DND-41 (cell line): Measurements from ENCODE around the gene NEK10.
"Not testable (repeated sequence)": the region's sequence is repeated elsewhere in the genome, so short reads cannot be mapped to it uniquely, and the experiment has no call there.

Experiments used
- ATAC-seq: fragments of 200-7000 bp; cut with Tn5 transposase; 3 replicates; pipeline ENCODE4 v1.9.1; 2021; ENCODE audit warnings: low read depth; ENCODE audit not compliant: insufficient read depth
- DNase-seq: peaks from one replicate; pipeline ENCODE4 v3.0.0-alpha.2; 2020
- H2AFZ ChIP-seq: 2 replicates; pipeline ENCODE4 v1.6.0; 2012; ENCODE audit warnings: low read depth, low read length
- H3K27ac ChIP-seq: 2 replicates; pipeline ENCODE4 v1.5.1; 2012; ENCODE audit warnings: low read length, inconsistent platforms
- H3K27me3 ChIP-seq: fragments of 200-600 bp; sonication (generic); 2 replicates; pipeline ENCODE4 v1.6.0; 2012; ENCODE audit warnings: low read length, mild to moderate bottlenecking, inconsistent platforms; ENCODE audit not compliant: insufficient read depth, poor library complexity
- H3K36me3 ChIP-seq: 2 replicates; pipeline ENCODE4 v1.5.1; 2012; ENCODE audit warnings: low read length, inconsistent platforms; ENCODE audit not compliant: insufficient read depth
- H3K4me1 ChIP-seq: 2 replicates; pipeline ENCODE4 v1.5.1; 2012; ENCODE audit warnings: mild to moderate bottlenecking, low read length; ENCODE audit not compliant: insufficient read depth
- H3K4me2 ChIP-seq: 2 replicates; pipeline ENCODE4 v1.6.0; 2012; ENCODE audit warnings: mild to moderate bottlenecking, moderate library complexity, low read length, inconsistent platforms; ENCODE audit not compliant: insufficient read depth
- H3K4me3 ChIP-seq, 2 experiments: fragments of 200-600 bp in 1 of 2; shearing (Covaris generic) in 1 of 2; 2 replicates each; pipeline ENCODE4 v1.5.1; 2012 to 2016; ENCODE audit warnings: inconsistent platforms in 2 of 2, low read length in 2 of 2, mild to moderate bottlenecking in 2 of 2, low read depth in 1 of 2, moderate library complexity in 1 of 2
- H3K79me2 ChIP-seq: 2 replicates; pipeline ENCODE4 v1.6.0; 2012; ENCODE audit warnings: low read length, inconsistent platforms; ENCODE audit not compliant: insufficient read depth
- H3K9ac ChIP-seq: 2 replicates; pipeline ENCODE4 v1.6.0; 2012; ENCODE audit warnings: low read depth, mild to moderate bottlenecking, inconsistent platforms, low read length, moderate library complexity
- H3K9me3 ChIP-seq: 2 replicates; pipeline ENCODE4 v1.5.1; 2012; ENCODE audit warnings: low read length, moderate library complexity, mild to moderate bottlenecking, inconsistent platforms; ENCODE audit not compliant: insufficient read depth, severe bottlenecking
- H4K20me1 ChIP-seq: 2 replicates; pipeline ENCODE4 v1.6.0; 2012; ENCODE audit warnings: low read length; ENCODE audit not compliant: insufficient read depth
- CTCF ChIP-seq: IDR thresholded peaks from 2 replicates; pipeline ENCODE4 v1.5.1; 2012; ENCODE audit warnings: borderline replicate concordance, low read length, moderate library complexity, mild to moderate bottlenecking; ENCODE audit not compliant: poor library complexity, severe bottlenecking; ENCODE audit errors: extremely low read depth
- EZH2 ChIP-seq: IDR thresholded peaks from 3 replicates; pipeline ENCODE4 v1.6.1; 2012; ENCODE audit warnings: borderline replicate concordance, low read depth, mild to moderate bottlenecking, moderate library complexity, low read length, inconsistent platforms; ENCODE audit not compliant: severe bottlenecking

Gene NEK10

GRCh38 chr3:27310688-27311087 is 58.5 kb downstream of the NEK10 start:
- no peak for TF ChIP-seq EZH2
- no peak for TF ChIP-seq CTCF
- Histone ChIP-seq H2AFZ (no peak overlapping the region), H3K4me3 (no peak overlapping the region), H3K27ac (no peak overlapping the region), H3K4me1 (no peaks in the 10 kb centered on the region), H3K27me3 (no peaks in the 10 kb centered on the region), H3K79me2 (no peaks in the 10 kb centered on the region), H3K4me2 (no peak overlapping the region), H3K36me3 (no peaks in the 10 kb centered on the region), H3K9ac (no peak overlapping the region), H4K20me1 (no peaks in the 10 kb centered on the region), H3K9me3 (no peaks in the 10 kb centered on the region)
- peak; percentile 40 for DNase-seq
- peak; percentile 73 for ATAC-seq

- H3K9me3 ChIP-seq, result no peaks in the 10 kb centered on the region
- no peak overlapping the region for H3K4me2 ChIP-seq
- no peaks in the 10 kb centered on the region for H4K20me1 ChIP-seq
- no peak overlapping the region for H3K27ac ChIP-seq
- H3K79me2 ChIP-seq, result no peaks in the 10 kb centered on the region
- H3K4me1 ChIP-seq, result no peaks in the 10 kb centered on the region
- no peak overlapping the region for H2AFZ ChIP-seq
- no peaks in the 10 kb centered on the region for H3K36me3 ChIP-seq
- no peak overlapping the region for H3K4me3 ChIP-seq
- ATAC-seq, result no peak
- DNase-seq, result no peak
- no peaks in the 10 kb centered on the region for H3K27me3 ChIP-seq
- H3K9ac ChIP-seq, result no peak overlapping the region
- TF ChIP-seq EZH2 (no peak), CTCF (no peak)
Measured at GRCh38 chr3:27307566-27307965, 61.6 kb downstream of the NEK10 start.

- H3K4me1 ChIP-seq, result no peaks in the 10 kb centered on the region
- ATAC-seq (no peak), DNase-seq (no peak)
- H3K9me3 ChIP-seq, result peaks cover 12% of the 10 kb centered on the region
- H3K4me3 ChIP-seq, result no peak overlapping the region
- no peak overlapping the region for H2AFZ ChIP-seq
- H3K79me2 ChIP-seq, result no peaks in the 10 kb centered on the region
- no peaks in the 10 kb centered on the region for H3K36me3 ChIP-seq
- no peak for TF ChIP-seq CTCF
- no peak for TF ChIP-seq EZH2
- H3K9ac ChIP-seq, result no peak overlapping the region
- no peaks in the 10 kb centered on the region for H4K20me1 ChIP-seq
- H3K27me3 ChIP-seq, result no peaks in the 10 kb centered on the region
- no peak overlapping the region for H3K4me2 ChIP-seq
- H3K27ac ChIP-seq, result no peak overlapping the region
Measured at GRCh38 chr3:27302891-27303290, 66.3 kb downstream of the NEK10 start.

GRCh38 chr3:27298981-27299380 is 70.2 kb downstream of the NEK10 start:
- DNase-seq, H3K4me1 ChIP-seq, H3K27me3 ChIP-seq, H3K4me2 ChIP-seq, H3K9ac ChIP-seq, H4K20me1 ChIP-seq, H3K36me3 ChIP-seq, H2AFZ ChIP-seq, H3K27ac ChIP-seq, H3K79me2 ChIP-seq, ATAC-seq, H3K4me3 ChIP-seq: not testable (repeated sequence)
- H3K9me3 ChIP-seq, result peaks cover 12% of the 10 kb centered on the region
